ENCODE measurements around the gene TLN1. TPM values are rescaled to one million over a fixed set of nuclear protein-coding genes. Genes with fewer than 3 reads are reported as not detected.

TLN1 gene
- polyA plus RNA-seq, 3 donors = 46.6 to 251 (median 93.0) TPM

GRCh38 chr9:35729700-35730485, 2.1 kb downstream of the TLN1 start:
- TF ChIP-seq CTCF (IDR thresholded peaks at IDR 0.05) = peak; percentile 76
- H3K27ac Mint-ChIP-seq = no peak overlapping the region
- Histone ChIP-seq H2AFZ (ENCODE audit: insufficient read depth, low read depth, low read length, poor library complexity, severe bottlenecking) (no peak overlapping the region), H3K9ac (ENCODE audit: insufficient read depth, low read length, poor library complexity, severe bottlenecking) (peak overlapping the region; percentile 38), H3K4me2 (replicated peaks; ENCODE audit: extremely low read depth, low read length, poor library complexity, severe bottlenecking) (peak overlapping the region; percentile 87), H3K27ac (ENCODE audit: low read depth in 1 of 2, low read length in 2 of 2) (peak overlapping the region; percentile 84 to 95), H3K36me3 (replicated peaks in 1 of 2; ENCODE audit: control insufficient read depth in 1 of 2, insufficient read depth in 2 of 2, low read length in 2 of 2) (peaks cover 16 to 42% of the 10 kb centered on the region in 2 donors), H3K4me3 (replicated peaks in 1 of 3; ENCODE audit: low read depth in 2 of 3, low read length in 3 of 3) (peak overlapping the region; percentile 84 to 95 (median 85)), H3K9me3 (replicated peaks in 1 of 2; ENCODE audit: control insufficient read depth in 1 of 2, insufficient read depth in 1 of 2, low read length in 2 of 2) (no peaks in the 10 kb centered on the region), H3K79me2 (ENCODE audit: insufficient read depth, low read length) (peaks cover 84% of the 10 kb centered on the region), H4K20me1 (ENCODE audit: insufficient read depth, low read length) (peaks cover 59% of the 10 kb centered on the region), H3K4me1 (ENCODE audit: control insufficient read depth in 1 of 2, insufficient read depth in 2 of 2, low read length in 2 of 2) (peaks cover 61 to 69% of the 10 kb centered on the region in 2 donors), H3K27me3 (ENCODE audit: control insufficient read depth in 2 of 2, insufficient read depth in 2 of 2, low read length in 2 of 2) (no peaks in the 10 kb centered on the region)
- H3K4me1 Mint-ChIP-seq = peaks cover 14% of the 10 kb centered on the region
- H3K9me3 Mint-ChIP-seq = no peaks in the 10 kb centered on the region
- H3K36me3 Mint-ChIP-seq = peaks cover 24 to 26% of the 10 kb centered on the region in 2 donors
- intact Hi-C loops (cut with micrococcal nuclease) = loop anchor here (5.0 to 10.0 kb wide), 5 partner anchors 73 to 618 kb away; partner anchors contain the start of genes TESK1 (in 2 of the 2), CCDC107 (in 1 of the 2), FAM221B (in 1 of the 2) and RMRP (in 1 of the 2)
- peak; percentile 80 to 86 (median 80) for DNase-seq
- H3K27me3 Mint-ChIP-seq (ENCODE audit: low read depth in 3 of 3) = peaks cover 0 to 3% (median 0%) of the 10 kb centered on the region in 3 donors
- H3K4me3 Mint-ChIP-seq = no peak overlapping the region
- 0% methylated on average over 6 of the region's 6 CpGs for whole genome bisulfite sequencing (ENCODE audit: insufficient coverage)

- H3K27me3 ChIP-seq (ENCODE audit: control insufficient read depth in 2 of 2, insufficient read depth in 2 of 2, low read length in 2 of 2) = no peaks in the 10 kb centered on the region
- 0% methylated on average over 1 of the region's 3 CpGs for WGBS (ENCODE audit: insufficient coverage)
- peaks cover 22 to 44% of the 10 kb centered on the region in 2 donors for H3K36me3 ChIP-seq (replicated peaks in 1 of 2; ENCODE audit: control insufficient read depth in 1 of 2, insufficient read depth in 2 of 2, low read length in 2 of 2)
- H3K27ac ChIP-seq (ENCODE audit: low read depth in 1 of 2, low read length in 2 of 2) = peak overlapping the region; percentile 28 to 84
- no peak overlapping the region for H3K27ac Mint-ChIP-seq
- no peaks in the 10 kb centered on the region for H3K9me3 ChIP-seq (replicated peaks in 1 of 2; ENCODE audit: control insufficient read depth in 1 of 2, insufficient read depth in 1 of 2, low read length in 2 of 2)
- peaks cover 18 to 29% of the 10 kb centered on the region in 2 donors for H3K36me3 Mint-ChIP-seq
- H3K27me3 Mint-ChIP-seq (ENCODE audit: low read depth in 3 of 3) = peaks cover 0 to 3% (median 0%) of the 10 kb centered on the region in 3 donors
- no peak for DNase-seq
- intact Hi-C loops (cut with micrococcal nuclease) = loop anchor here in 1 of 2 donors (5.0 to 10.0 kb wide), 2 partner anchors 82 to 124 kb away; partner anchors contain the start of gene TESK1
- no peaks in the 10 kb centered on the region for H3K9me3 Mint-ChIP-seq
- H3K4me1 ChIP-seq (ENCODE audit: control insufficient read depth in 1 of 2, insufficient read depth in 2 of 2, low read length in 2 of 2) = peaks cover 61 to 68% of the 10 kb centered on the region in 2 donors
- no peak for TF ChIP-seq CTCF (IDR thresholded peaks at IDR 0.05)
- no peak overlapping the region for H2AFZ ChIP-seq (ENCODE audit: insufficient read depth, low read depth, low read length, poor library complexity, severe bottlenecking)
- no peak overlapping the region for H3K9ac ChIP-seq (ENCODE audit: insufficient read depth, low read length, poor library complexity, severe bottlenecking)
- peaks cover 67% of the 10 kb centered on the region for H4K20me1 ChIP-seq (ENCODE audit: insufficient read depth, low read length)
- peaks cover 11% of the 10 kb centered on the region for H3K4me1 Mint-ChIP-seq
- H3K79me2 ChIP-seq (ENCODE audit: insufficient read depth, low read length) = peaks cover 88% of the 10 kb centered on the region
- H3K4me2 ChIP-seq (replicated peaks; ENCODE audit: extremely low read depth, low read length, poor library complexity, severe bottlenecking) = peak overlapping the region; percentile 87
- H3K4me3 Mint-ChIP-seq = no peak overlapping the region
- peak overlapping the region; percentile 84 to 95 (median 85) for H3K4me3 ChIP-seq (replicated peaks in 1 of 3; ENCODE audit: low read depth in 2 of 3, low read length in 3 of 3)
Measured at GRCh38 chr9:35729101-35729500, 2.9 kb downstream of the TLN1 start.

All from CD14-positive monocyte (primary cell).